ENCODE measurements around the gene MT1M. TPM values are rescaled to one million over a fixed set of nuclear protein-coding genes. Genes with fewer than 3 reads are reported as not detected.

Gene MT1M
- polyA plus RNA-seq, 2 of the 4 experiments (the other 2 are of a cell fraction) = not detected

- WGBS (ENCODE audit: missing lambda C conversion rate) = 57% methylated on average over 3 of the region's 3 CpGs
- Histone ChIP-seq H3K27ac (no peak overlapping the region), H3K4me3 (no peak overlapping the region), H3K9me3 (no peaks in the 10 kb centered on the region), H3K4me1 (peaks cover 4% of the 10 kb centered on the region; the same call in 1 of the 3 replicates), H3K4me2 (no peak overlapping the region)
- no peak for DNase-seq (ENCODE audit: low read depth in 1 of 2, low spot score in 1 of 2)
- FAIRE-seq = no peak
- CTCF ChIA-PET = interaction anchor here (0.8 to 4.3 kb wide), 6 partner anchors 15 to 163 kb away, joined by 3 to 33 read pairs (median 9); no protein-coding TSS in a partner anchor
- ATAC-seq = no peak
- POLR2A ChIA-PET = interaction anchor here (0.9 kb wide), 1 partner anchor 20 kb away, joined by 4 read pairs; the partner anchor contains the start of gene MT1F
- TF ChIP-seq MAX (IDR thresholded peaks at IDR 0.05) (no peak), JUN (IDR thresholded peaks at IDR 0.05) (no peak), MAZ (IDR thresholded peaks at IDR 0.05; ENCODE audit: borderline replicate concordance, low read depth, low read length) (no peak), SMC3 (IDR thresholded peaks at IDR 0.05) (no peak), CEBPB (IDR thresholded peaks at IDR 0.05) (no peak), EHMT2 (IDR thresholded peaks at IDR 0.05; ENCODE audit: low read depth) (no peak), CBX2 (IDR thresholded peaks at IDR 0.05; ENCODE audit: borderline replicate concordance, low read depth) (no peak), KDM5A (IDR thresholded peaks at IDR 0.05) (no peak), BCL3 (IDR thresholded peaks at IDR 0.05) (no peak), HMGXB4 (CRISPR knock-in tag; IDR thresholded peaks at IDR 0.05; ENCODE audit: borderline replicate concordance) (no peak), MAFK (IDR thresholded peaks at IDR 0.05; ENCODE audit: partially characterized antibody) (no peak)
These were observed 45.0 kb downstream of the MT1M start for GRCh38 chr16:56677474-56677873.

DNA sequence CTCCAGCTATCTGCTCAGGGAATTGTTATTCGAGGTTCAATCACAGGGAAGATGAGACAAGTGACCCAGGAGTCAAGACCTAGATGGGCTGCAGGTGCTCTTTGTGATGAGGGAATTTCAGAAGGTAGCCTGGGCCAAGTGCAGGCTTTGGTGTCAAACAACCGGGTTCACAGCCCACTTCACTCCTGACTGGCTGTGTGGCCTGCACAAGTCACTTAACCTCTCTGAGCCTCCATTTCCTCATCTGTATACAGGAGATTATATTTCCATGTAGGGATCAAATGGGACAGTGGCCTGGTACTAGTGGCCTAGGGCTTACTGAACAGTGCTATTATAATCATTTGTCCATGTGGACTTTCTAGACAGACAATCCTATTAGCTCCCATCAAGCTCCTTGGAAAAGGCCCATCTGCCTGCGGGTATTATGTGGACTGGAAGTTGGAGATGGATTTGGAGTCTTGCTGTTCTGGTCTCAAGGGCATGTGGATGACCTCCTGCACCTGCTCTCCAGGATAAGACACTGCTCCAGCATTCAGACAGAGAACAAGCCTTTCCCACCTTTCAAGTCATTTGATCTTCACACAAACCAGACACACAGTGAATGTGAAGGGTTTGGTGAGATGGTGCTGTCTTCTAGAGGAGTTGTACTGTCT lies 46.7 kb downstream of the MT1M start:
- WGBS (ENCODE audit: missing lambda C conversion rate) = 77% methylated on average over 3 of the region's 3 CpGs

GRCh38 chr16:56679818-56680217 lies 47.4 kb downstream of the MT1M start:
- FAIRE-seq (no peak), ATAC-seq (no peak), DNase-seq (ENCODE audit: low read depth in 1 of 2, low spot score in 1 of 2) (no peak)
- H3K9me3 ChIP-seq = no peaks in the 10 kb centered on the region
- ChIA-PET CTCF (interaction anchor here (0.6 kb wide), 1 partner anchor 22 kb away, joined by 3 read pairs; no protein-coding TSS in a partner anchor), POLR2A (no interaction called here)
- WGBS (ENCODE audit: missing lambda C conversion rate) = 72% methylated on average over 6 of the region's 6 CpGs
- no peak overlapping the region; a peak in 1 of 6 replicates for H3K27ac ChIP-seq
- H3K4me3 ChIP-seq = no peak overlapping the region
- H3K4me1 ChIP-seq = peaks cover 9% of the 10 kb centered on the region; the same call in 2 of the 3 replicates
- H3K4me2 ChIP-seq = no peak overlapping the region
- TF ChIP-seq ZFP36 (IDR thresholded peaks at IDR 0.05; ENCODE audit: borderline replicate concordance, partially characterized antibody) (no peak), ELK1 (IDR thresholded peaks at IDR 0.05; ENCODE audit: low read depth, low read length) (no peak), E2F6 (IDR thresholded peaks at IDR 0.05; ENCODE audit: borderline replicate concordance, low read depth) (no peak), PHF8 (IDR thresholded peaks at IDR 0.05; ENCODE audit: borderline replicate concordance, low read depth) (no peak), ZC3H11A (IDR thresholded peaks at IDR 0.05) (no peak), FOXS1 (CRISPR knock-in tag; IDR thresholded peaks at IDR 0.05) (no peak), MAX (IDR thresholded peaks at IDR 0.05) (no peak), EHMT2 (IDR thresholded peaks at IDR 0.05; ENCODE audit: low read depth) (no peak), POLR2A (IDR thresholded peaks at IDR 0.05; ENCODE audit: low read length) (no peak), BHLHE40 (IDR thresholded peaks at IDR 0.05; ENCODE audit: low read depth, low read length) (no peak), KDM5A (IDR thresholded peaks at IDR 0.05) (no peak), RCOR1 (IDR thresholded peaks at IDR 0.05; ENCODE audit: low read depth, low read length) (no peak), EHF (CRISPR knock-in tag; IDR thresholded peaks at IDR 0.05) (no peak)
- TF ChIP-seq, protein P1, sequence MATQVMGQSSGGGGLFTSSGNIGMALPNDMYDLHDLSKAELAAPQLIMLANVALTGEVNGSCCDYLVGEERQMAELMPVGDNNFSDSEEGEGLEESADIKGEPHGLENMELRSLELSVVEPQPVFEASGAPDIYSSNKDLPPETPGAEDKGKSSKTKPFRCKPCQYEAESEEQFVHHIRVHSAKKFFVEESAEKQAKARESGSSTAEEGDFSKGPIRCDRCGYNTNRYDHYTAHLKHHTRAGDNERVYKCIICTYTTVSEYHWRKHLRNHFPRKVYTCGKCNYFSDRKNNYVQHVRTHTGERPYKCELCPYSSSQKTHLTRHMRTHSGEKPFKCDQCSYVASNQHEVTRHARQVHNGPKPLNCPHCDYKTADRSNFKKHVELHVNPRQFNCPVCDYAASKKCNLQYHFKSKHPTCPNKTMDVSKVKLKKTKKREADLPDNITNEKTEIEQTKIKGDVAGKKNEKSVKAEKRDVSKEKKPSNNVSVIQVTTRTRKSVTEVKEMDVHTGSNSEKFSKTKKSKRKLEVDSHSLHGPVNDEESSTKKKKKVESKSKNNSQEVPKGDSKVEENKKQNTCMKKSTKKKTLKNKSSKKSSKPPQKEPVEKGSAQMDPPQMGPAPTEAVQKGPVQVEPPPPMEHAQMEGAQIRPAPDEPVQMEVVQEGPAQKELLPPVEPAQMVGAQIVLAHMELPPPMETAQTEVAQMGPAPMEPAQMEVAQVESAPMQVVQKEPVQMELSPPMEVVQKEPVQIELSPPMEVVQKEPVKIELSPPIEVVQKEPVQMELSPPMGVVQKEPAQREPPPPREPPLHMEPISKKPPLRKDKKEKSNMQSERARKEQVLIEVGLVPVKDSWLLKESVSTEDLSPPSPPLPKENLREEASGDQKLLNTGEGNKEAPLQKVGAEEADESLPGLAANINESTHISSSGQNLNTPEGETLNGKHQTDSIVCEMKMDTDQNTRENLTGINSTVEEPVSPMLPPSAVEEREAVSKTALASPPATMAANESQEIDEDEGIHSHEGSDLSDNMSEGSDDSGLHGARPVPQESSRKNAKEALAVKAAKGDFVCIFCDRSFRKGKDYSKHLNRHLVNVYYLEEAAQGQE (IDR thresholded peaks at IDR 0.05) = no peak

More for the DNA sequence above, 46.7 kb downstream of the MT1M start:
- no peak for DNase-seq (ENCODE audit: low read depth in 1 of 2, low spot score in 1 of 2)
- Histone ChIP-seq H3K9me3 (no peaks in the 10 kb centered on the region), H3K27ac (no peak overlapping the region; a peak in 1 of 6 replicates), H3K4me3 (no peak overlapping the region), H3K4me1 (peaks cover 9% of the 10 kb centered on the region; the same call in 2 of the 3 replicates), H3K4me2 (no peak overlapping the region)
- no peak for ATAC-seq
- no peak for FAIRE-seq
- ChIA-PET CTCF (interaction anchor here (1.2 to 4.3 kb wide), 5 partner anchors 17 to 111 kb away, joined by 3 to 33 read pairs (median 13); no protein-coding TSS in a partner anchor), POLR2A (no interaction called here)
- TF ChIP-seq ZFP36 (IDR thresholded peaks at IDR 0.05; ENCODE audit: borderline replicate concordance, partially characterized antibody) (peak; percentile 17), FOSL2 (IDR thresholded peaks at IDR 0.05) (no peak), FOSL2 (CRISPR knock-in tag; IDR thresholded peaks at IDR 0.05) (no peak)
